ENCODE measurements around the gene SORL1-AS1.

Gene SORL1-AS1

GRCh38 chr11:121439759-121440158, 13.0 kb downstream of the SORL1-AS1 start:
- H4K8ac ChIP-seq (ENCODE audit: low read length) = no peak overlapping the region
- no peak overlapping the region for H4K91ac ChIP-seq (ENCODE audit: low read length)
- no peak overlapping the region for H3K14ac ChIP-seq (ENCODE audit: low read length in 2 of 2)
- H2AK5ac ChIP-seq (ENCODE audit: low read length, severe bottlenecking) = no peak overlapping the region
- DNase-seq = no peak
- no peak overlapping the region for H3K23ac ChIP-seq (ENCODE audit: low read length in 2 of 2)
- H2BK120ac ChIP-seq (ENCODE audit: low read depth, low read length) = no peak overlapping the region
- H3K9me3 ChIP-seq (ENCODE audit: control insufficient read depth, low read length) = no peaks in the 10 kb centered on the region
- H3K9ac ChIP-seq (ENCODE audit: low read length) = no peak overlapping the region
- no peak overlapping the region for H3K27ac ChIP-seq (ENCODE audit: low read length, poor library complexity, severe bottlenecking)
- no peaks in the 10 kb centered on the region for H3K4me1 ChIP-seq (ENCODE audit: control insufficient read depth, insufficient read depth, low read depth, low read length)
- H3K79me1 ChIP-seq (replicated peaks; ENCODE audit: low read length, poor library complexity, severe bottlenecking) = no peaks in the 10 kb centered on the region
- no peak overlapping the region for H3K18ac ChIP-seq (ENCODE audit: low read depth in 1 of 2, low read length in 2 of 2)
- no peak overlapping the region for H2AFZ ChIP-seq (ENCODE audit: low read depth, low read length)
- H2BK5ac ChIP-seq (ENCODE audit: low read depth, low read length, poor library complexity, severe bottlenecking) = no peak overlapping the region
- no peak overlapping the region for H2BK12ac ChIP-seq (ENCODE audit: low read length in 2 of 2)
- no peaks in the 10 kb centered on the region for H3K36me3 ChIP-seq (ENCODE audit: control insufficient read depth in 1 of 2, insufficient read depth in 2 of 2, low read depth in 1 of 2, low read length in 2 of 2)
- no peak overlapping the region for H3K4me3 ChIP-seq (ENCODE audit: insufficient read depth in 1 of 2, low read depth in 1 of 2, low read length in 2 of 2)
- H3K4ac ChIP-seq (ENCODE audit: low read depth in 1 of 2, low read length in 2 of 2) = no peak overlapping the region
- H3K4me2 ChIP-seq (ENCODE audit: low read length, poor library complexity, severe bottlenecking) = no peak overlapping the region
- H2BK15ac ChIP-seq (ENCODE audit: low read depth, poor library complexity, severe bottlenecking) = no peak overlapping the region
- peaks cover 7 to 73% of the 10 kb centered on the region in 2 experiments for H3K27me3 ChIP-seq (ENCODE audit: control insufficient read depth in 1 of 2, insufficient read depth in 1 of 2, low read length in 2 of 2)

DNA sequence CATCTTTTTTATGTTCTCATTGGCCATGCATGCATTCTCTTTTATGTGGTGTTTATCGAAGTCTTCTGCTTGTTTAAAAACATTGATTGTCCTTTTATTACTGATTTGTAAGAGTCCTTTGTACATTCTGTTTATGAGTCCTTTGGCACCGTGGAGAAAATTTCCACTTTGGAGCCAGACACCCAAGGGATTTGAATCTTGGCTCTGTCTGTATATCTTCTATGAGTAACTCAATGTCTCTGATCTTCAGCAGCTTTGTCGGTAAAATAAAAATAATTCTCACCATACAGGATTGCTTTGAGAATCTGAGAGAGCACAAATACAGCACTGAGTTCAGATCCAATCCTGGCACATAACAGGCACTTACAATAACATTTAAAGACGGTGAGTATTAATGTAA, 13.4 kb downstream of the SORL1-AS1 start:
- Histone ChIP-seq H2BK120ac (ENCODE audit: low read depth, low read length) (no peak overlapping the region), H3K4me1 (ENCODE audit: control insufficient read depth, insufficient read depth, low read depth, low read length) (no peaks in the 10 kb centered on the region), H2BK12ac (ENCODE audit: low read length in 2 of 2) (no peak overlapping the region), H3K9me3 (ENCODE audit: control insufficient read depth, low read length) (no peaks in the 10 kb centered on the region), H4K91ac (ENCODE audit: low read length) (no peak overlapping the region), H2BK15ac (ENCODE audit: low read depth, poor library complexity, severe bottlenecking) (no peak overlapping the region), H3K14ac (ENCODE audit: low read length in 2 of 2) (no peak overlapping the region), H3K4me2 (ENCODE audit: low read length, poor library complexity, severe bottlenecking) (no peak overlapping the region), H2AK5ac (ENCODE audit: low read length, severe bottlenecking) (no peak overlapping the region), H2BK5ac (ENCODE audit: low read depth, low read length, poor library complexity, severe bottlenecking) (no peak overlapping the region), H3K27ac (ENCODE audit: low read length, poor library complexity, severe bottlenecking) (no peak overlapping the region), H3K9ac (ENCODE audit: low read length) (no peak overlapping the region), H3K79me1 (replicated peaks; ENCODE audit: low read length, poor library complexity, severe bottlenecking) (no peaks in the 10 kb centered on the region), H4K8ac (ENCODE audit: low read length) (no peak overlapping the region), H3K23ac (ENCODE audit: low read length in 2 of 2) (no peak overlapping the region), H3K4me3 (ENCODE audit: insufficient read depth in 1 of 2, low read depth in 1 of 2, low read length in 2 of 2) (no peak overlapping the region), H3K36me3 (ENCODE audit: control insufficient read depth in 1 of 2, insufficient read depth in 2 of 2, low read depth in 1 of 2, low read length in 2 of 2) (no peaks in the 10 kb centered on the region), H3K27me3 (ENCODE audit: control insufficient read depth in 1 of 2, insufficient read depth in 1 of 2, low read length in 2 of 2) (peaks cover 10 to 73% of the 10 kb centered on the region in 2 experiments), H3K18ac (ENCODE audit: low read depth in 1 of 2, low read length in 2 of 2) (no peak overlapping the region), H2AFZ (ENCODE audit: low read depth, low read length) (no peak overlapping the region), H3K4ac (ENCODE audit: low read depth in 1 of 2, low read length in 2 of 2) (no peak overlapping the region)
- WGBS = 93% methylated on average over 3 of the region's 4 CpGs
- no peak for DNase-seq

- DNase-seq = no peak
- H3K27ac ChIP-seq (ENCODE audit: low read length, poor library complexity, severe bottlenecking) = no peak overlapping the region
- no peaks in the 10 kb centered on the region for H3K4me1 ChIP-seq (ENCODE audit: control insufficient read depth, insufficient read depth, low read depth, low read length)
- H3K79me1 ChIP-seq (replicated peaks; ENCODE audit: low read length, poor library complexity, severe bottlenecking) = no peaks in the 10 kb centered on the region
- H3K4me2 ChIP-seq (ENCODE audit: low read length, poor library complexity, severe bottlenecking) = no peak overlapping the region
- no peak overlapping the region for H2AFZ ChIP-seq (ENCODE audit: low read depth, low read length)
- H3K9me3 ChIP-seq (ENCODE audit: control insufficient read depth, low read length) = no peaks in the 10 kb centered on the region
- H2BK12ac ChIP-seq (ENCODE audit: low read length in 2 of 2) = no peak overlapping the region
- no peak overlapping the region for H4K91ac ChIP-seq (ENCODE audit: low read length)
- WGBS = 94% methylated on average over 4 of the region's 4 CpGs
- no peak overlapping the region for H3K18ac ChIP-seq (ENCODE audit: low read depth in 1 of 2, low read length in 2 of 2)
- no peak overlapping the region for H2AK5ac ChIP-seq (ENCODE audit: low read length, severe bottlenecking)
- H4K8ac ChIP-seq (ENCODE audit: low read length) = no peak overlapping the region
- H2BK15ac ChIP-seq (ENCODE audit: low read depth, poor library complexity, severe bottlenecking) = no peak overlapping the region
- no peak overlapping the region for H3K14ac ChIP-seq (ENCODE audit: low read length in 2 of 2)
- H2BK120ac ChIP-seq (ENCODE audit: low read depth, low read length) = no peak overlapping the region
- H3K36me3 ChIP-seq (ENCODE audit: control insufficient read depth in 1 of 2, insufficient read depth in 2 of 2, low read depth in 1 of 2, low read length in 2 of 2) = no peaks in the 10 kb centered on the region
- H3K27me3 ChIP-seq (ENCODE audit: control insufficient read depth in 1 of 2, insufficient read depth in 1 of 2, low read length in 2 of 2) = peaks cover 10 to 67% of the 10 kb centered on the region in 2 experiments
- no peak overlapping the region for H3K9ac ChIP-seq (ENCODE audit: low read length)
- no peak overlapping the region for H2BK5ac ChIP-seq (ENCODE audit: low read depth, low read length, poor library complexity, severe bottlenecking)
- H3K23ac ChIP-seq (ENCODE audit: low read length in 2 of 2) = no peak overlapping the region
- no peak overlapping the region for H3K4me3 ChIP-seq (ENCODE audit: insufficient read depth in 1 of 2, low read depth in 1 of 2, low read length in 2 of 2)
- H3K4ac ChIP-seq (ENCODE audit: low read depth in 1 of 2, low read length in 2 of 2) = no peak overlapping the region
These were observed 15.1 kb downstream of the SORL1-AS1 start for GRCh38 chr11:121437686-121438078.

- Histone ChIP-seq H3K4me2 (ENCODE audit: low read length, poor library complexity, severe bottlenecking) (no peak overlapping the region), H2AFZ (ENCODE audit: low read depth, low read length) (no peak overlapping the region), H3K9ac (ENCODE audit: low read length) (no peak overlapping the region), H4K8ac (ENCODE audit: low read length) (no peak overlapping the region), H3K4ac (ENCODE audit: low read depth in 1 of 2, low read length in 2 of 2) (no peak overlapping the region), H2BK120ac (ENCODE audit: low read depth, low read length) (no peak overlapping the region), H2BK12ac (ENCODE audit: low read length in 2 of 2) (no peak overlapping the region), H2AK5ac (ENCODE audit: low read length, severe bottlenecking) (no peak overlapping the region), H3K23ac (ENCODE audit: low read length in 2 of 2) (no peak overlapping the region), H3K27ac (ENCODE audit: low read length, poor library complexity, severe bottlenecking) (no peak overlapping the region), H3K27me3 (ENCODE audit: control insufficient read depth in 1 of 2, insufficient read depth in 1 of 2, low read length in 2 of 2) (peaks cover 10 to 72% of the 10 kb centered on the region in 2 experiments), H3K9me3 (ENCODE audit: control insufficient read depth, low read length) (no peaks in the 10 kb centered on the region), H2BK15ac (ENCODE audit: low read depth, poor library complexity, severe bottlenecking) (no peak overlapping the region), H3K79me1 (replicated peaks; ENCODE audit: low read length, poor library complexity, severe bottlenecking) (no peaks in the 10 kb centered on the region), H3K4me1 (ENCODE audit: control insufficient read depth, insufficient read depth, low read depth, low read length) (no peaks in the 10 kb centered on the region), H3K36me3 (ENCODE audit: control insufficient read depth in 1 of 2, insufficient read depth in 2 of 2, low read depth in 1 of 2, low read length in 2 of 2) (no peaks in the 10 kb centered on the region), H4K91ac (ENCODE audit: low read length) (no peak overlapping the region), H3K14ac (ENCODE audit: low read length in 2 of 2) (no peak overlapping the region), H3K18ac (ENCODE audit: low read depth in 1 of 2, low read length in 2 of 2) (no peak overlapping the region), H3K4me3 (ENCODE audit: insufficient read depth in 1 of 2, low read depth in 1 of 2, low read length in 2 of 2) (no peak overlapping the region), H2BK5ac (ENCODE audit: low read depth, low read length, poor library complexity, severe bottlenecking) (no peak overlapping the region)
- DNase-seq = no peak
These were observed 15.6 kb downstream of the SORL1-AS1 start for GRCh38 chr11:121437018-121437685.
